Keratinocyte (primary cell): ENCODE measurements around the gene ENDOU. TPM values are rescaled to one million over a fixed set of nuclear protein-coding genes. Genes with fewer than 3 reads are reported as not detected.

Experiments
- DNase-seq: peaks from one replicate; pipeline ENCODE4 v3.0.0-alpha.2; 2011; ENCODE audit warnings: low read depth, missing footprints, low spot score
- FAIRE-seq: peaks from 2 replicates; lab custom pipeline; 2011; peaks lifted over from hg19 to GRCh38; lab: Jason Lieb, UNC
- H2AFZ ChIP-seq: 2 replicates; pipeline ENCODE4 v1.6.0; 2012; ENCODE audit warnings: low read length, control low read depth, inconsistent platforms; ENCODE audit not compliant: control insufficient read depth
- H3K27ac ChIP-seq: 2 replicates; pipeline ENCODE4 v1.5.1; 2011; ENCODE audit warnings: low read length; ENCODE audit not compliant: control insufficient read depth, insufficient read depth
- H3K27me3 ChIP-seq: 3 replicates; pipeline ENCODE4 v1.6.0; 2011; ENCODE audit warnings: low read length; ENCODE audit not compliant: control insufficient read depth, insufficient read depth; ENCODE audit errors: extremely low read depth
- H3K36me3 ChIP-seq, 2 experiments: 2 replicates in 1 of 2; 3 replicates in 1 of 2; pipeline ENCODE4 v1.5.1; 2011; ENCODE audit warnings: low read length in 2 of 2, mild to moderate bottlenecking in 1 of 2; ENCODE audit not compliant: control insufficient read depth in 2 of 2, insufficient read depth in 2 of 2; ENCODE audit errors: extremely low read depth in 1 of 2
- H3K4me1 ChIP-seq: 3 replicates; pipeline ENCODE4 v1.5.1; 2011; ENCODE audit warnings: low read length; ENCODE audit not compliant: control insufficient read depth, insufficient read depth; ENCODE audit errors: extremely low read depth
- H3K4me2 ChIP-seq: 3 replicates; pipeline ENCODE4 v1.6.0; 2011; ENCODE audit warnings: low read depth, low read length; ENCODE audit not compliant: control insufficient read depth, insufficient read depth; ENCODE audit errors: extremely low read depth
- H3K4me3 ChIP-seq, 3 experiments: fragments of 200-600 bp in 1 of 3; sonication (generic) in 1 of 3; 2 replicates in 2 of 3; 3 replicates in 1 of 3; pipeline ENCODE4 v1.5.1; 2011 to 2016; ENCODE audit warnings: low read length in 3 of 3, mild to moderate bottlenecking in 3 of 3, control low read depth in 2 of 3, inconsistent platforms in 1 of 3, low read depth in 1 of 3, mixed read lengths in 1 of 3, mixed run types in 1 of 3, moderate library complexity in 1 of 3; ENCODE audit not compliant: control insufficient read depth in 2 of 3, insufficient read depth in 2 of 3; ENCODE audit errors: extremely low read depth in 1 of 3
- H3K79me2 ChIP-seq: 2 replicates; pipeline ENCODE4 v1.6.0; 2012; ENCODE audit warnings: low read length; ENCODE audit not compliant: control insufficient read depth, insufficient read depth
- H3K9ac ChIP-seq: 3 replicates; pipeline ENCODE4 v1.6.0; 2011; ENCODE audit warnings: low read length; ENCODE audit not compliant: control insufficient read depth, insufficient read depth; ENCODE audit errors: extremely low read depth
- H3K9me1 ChIP-seq: 3 replicates; pipeline ENCODE4 v1.6.0; 2011; ENCODE audit warnings: low read length; ENCODE audit not compliant: control insufficient read depth, insufficient read depth; ENCODE audit errors: extremely low read depth
- H3K9me3 ChIP-seq: 2 replicates; pipeline ENCODE4 v1.5.1; 2012; ENCODE audit warnings: low read depth, low read length; ENCODE audit not compliant: control insufficient read depth
- H4K20me1 ChIP-seq: 3 replicates; pipeline ENCODE4 v1.6.0; 2011; ENCODE audit warnings: low read length; ENCODE audit not compliant: control insufficient read depth, insufficient read depth; ENCODE audit errors: extremely low read depth
- EZH2 ChIP-seq: IDR thresholded peaks from one replicate; pipeline ENCODE4 v1.6.1; 2012; ENCODE audit warnings: inconsistent platforms, mild to moderate bottlenecking, low read length, moderate library complexity
- dilution Hi-C: fragments of 300-500 bp; cut with MboI; formaldehyde crosslinking; loops from one replicate; pipeline ENCODE4 v1.7.0; 2020; ENCODE audit warnings: low sequenced_read_pairs; ENCODE audit not compliant: extremely low pct_ligation_motif_present
- polyA plus RNA-seq, 5 experiments: library from polyadenylated mRNA; depleted of rRNA in 3 of 5; stranded (reverse) in 3 of 5; stranded (forward) in 1 of 5; unstranded in 1 of 5; fragments of >200 nt; gene quantifications; 1 replicate in 1 of 5; 2 replicates in 3 of 5; 3 replicates in 1 of 5; pipeline versions ENCODE4 v1.2.1 to v1.2.3, GENCODE V29; 2011 to 2012; ENCODE audit warnings: missing spikeins in 2 of 5, low read depth in 1 of 5, low replicate concordance in 1 of 5
- TF ChIP-seq, protein P1 (sequence below), 3 experiments: IDR thresholded peaks in 1 of 3; conservative IDR thresholded peaks in 1 of 3; optimal IDR thresholded peaks in 1 of 3; 2 replicates in 2 of 3; 3 replicates in 1 of 3; pipeline versions ENCODE3 to v1.5.1; 2011; ENCODE audit warnings: low read length in 3 of 3, mild to moderate bottlenecking in 3 of 3, moderate library complexity in 2 of 3, control low read depth in 1 of 3, inconsistent platforms in 1 of 3; ENCODE audit not compliant: insufficient read depth in 2 of 3; ENCODE audit errors: extremely low read depth in 1 of 3

The ENDOU gene
- polyA plus RNA-seq, 1 donor (not counting 4 experiments of a cell fraction or from before 2014, with no cell fraction given): 0.33 TPM

GRCh38 chr12:47730341-47730744 is 5.1 kb upstream of the ENDOU start:
- H3K4me3 ChIP-seq: no peak overlapping the region
- no peak overlapping the region for H3K9ac ChIP-seq
- no peaks in the 10 kb centered on the region for H3K79me2 ChIP-seq
- H3K36me3 ChIP-seq: no peaks in the 10 kb centered on the region
- H2AFZ ChIP-seq: no peak overlapping the region
- no peak overlapping the region for H3K27ac ChIP-seq
- peaks cover 14% of the 10 kb centered on the region for H3K4me1 ChIP-seq
- FAIRE-seq (no peak), DNase-seq (no peak)
- TF ChIP-seq, protein P1, sequence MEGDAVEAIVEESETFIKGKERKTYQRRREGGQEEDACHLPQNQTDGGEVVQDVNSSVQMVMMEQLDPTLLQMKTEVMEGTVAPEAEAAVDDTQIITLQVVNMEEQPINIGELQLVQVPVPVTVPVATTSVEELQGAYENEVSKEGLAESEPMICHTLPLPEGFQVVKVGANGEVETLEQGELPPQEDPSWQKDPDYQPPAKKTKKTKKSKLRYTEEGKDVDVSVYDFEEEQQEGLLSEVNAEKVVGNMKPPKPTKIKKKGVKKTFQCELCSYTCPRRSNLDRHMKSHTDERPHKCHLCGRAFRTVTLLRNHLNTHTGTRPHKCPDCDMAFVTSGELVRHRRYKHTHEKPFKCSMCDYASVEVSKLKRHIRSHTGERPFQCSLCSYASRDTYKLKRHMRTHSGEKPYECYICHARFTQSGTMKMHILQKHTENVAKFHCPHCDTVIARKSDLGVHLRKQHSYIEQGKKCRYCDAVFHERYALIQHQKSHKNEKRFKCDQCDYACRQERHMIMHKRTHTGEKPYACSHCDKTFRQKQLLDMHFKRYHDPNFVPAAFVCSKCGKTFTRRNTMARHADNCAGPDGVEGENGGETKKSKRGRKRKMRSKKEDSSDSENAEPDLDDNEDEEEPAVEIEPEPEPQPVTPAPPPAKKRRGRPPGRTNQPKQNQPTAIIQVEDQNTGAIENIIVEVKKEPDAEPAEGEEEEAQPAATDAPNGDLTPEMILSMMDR (optimal IDR thresholded peaks at IDR 0.05 in 1 of 3, IDR thresholded peaks at IDR 0.05 in 1 of 3, conservative IDR thresholded peaks at IDR 0.05 in 1 of 3; ENCODE audit: extremely low read depth in 1 of 3, insufficient read depth in 2 of 3, low read length in 3 of 3): no peak
- TF ChIP-seq EZH2: no peak
- H4K20me1 ChIP-seq: no peaks in the 10 kb centered on the region
- no peaks in the 10 kb centered on the region for H3K9me3 ChIP-seq
- H3K27me3 ChIP-seq: no peaks in the 10 kb centered on the region
- no peak overlapping the region for H3K4me2 ChIP-seq
- dilution Hi-C loops: no loop called here
- H3K9me1 ChIP-seq: no peaks in the 10 kb centered on the region

DNA sequence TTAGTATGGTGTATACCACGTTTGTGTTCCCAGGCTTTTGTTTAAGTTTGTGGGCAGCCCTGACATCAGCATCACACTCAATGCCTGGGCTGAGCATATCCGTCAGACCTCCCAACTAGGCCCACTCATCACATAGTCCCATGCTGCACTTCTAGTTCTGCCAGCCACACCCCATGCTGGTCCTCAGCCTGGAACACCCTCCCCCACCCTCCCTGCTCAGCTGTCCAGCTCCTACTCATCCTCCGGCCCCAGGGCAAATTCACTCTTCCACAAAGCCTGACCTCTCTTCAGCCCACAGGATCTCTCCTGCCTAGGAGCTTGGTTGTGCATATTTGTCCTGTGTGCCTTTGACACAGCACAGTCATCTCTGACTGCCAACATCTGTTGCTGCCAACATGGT is 3.9 kb upstream of the ENDOU start:
- peaks cover 18% of the 10 kb centered on the region for H3K4me1 ChIP-seq
- H3K4me2 ChIP-seq: no peak overlapping the region
- H3K9me3 ChIP-seq: no peaks in the 10 kb centered on the region
- H2AFZ ChIP-seq: no peak overlapping the region
- H3K27ac ChIP-seq: no peak overlapping the region
- no peaks in the 10 kb centered on the region for H3K27me3 ChIP-seq
- no peak overlapping the region for H3K4me3 ChIP-seq
- no peaks in the 10 kb centered on the region for H3K9me1 ChIP-seq
- no peak for TF ChIP-seq EZH2
- TF ChIP-seq, protein P1 (optimal IDR thresholded peaks at IDR 0.05 in 1 of 3, IDR thresholded peaks at IDR 0.05 in 1 of 3, conservative IDR thresholded peaks at IDR 0.05 in 1 of 3; ENCODE audit: extremely low read depth in 1 of 3, insufficient read depth in 2 of 3, low read length in 3 of 3): no peak
- DNase-seq: no peak
- no peaks in the 10 kb centered on the region for H4K20me1 ChIP-seq
- no peaks in the 10 kb centered on the region for H3K79me2 ChIP-seq
- dilution Hi-C loops: no loop called here
- no peak for FAIRE-seq
- no peaks in the 10 kb centered on the region for H3K36me3 ChIP-seq
- no peak overlapping the region for H3K9ac ChIP-seq
